SK-N-SH (cell line): ENCODE data around the gene COPZ1. TPM values are rescaled to one million over a fixed set of nuclear protein-coding genes. Genes with fewer than 3 reads are reported as not detected.

Experiments
- CTCF ChIA-PET: fragments of 300-600, 350-600 bp; formaldehyde crosslinking; extraction: SDS; loops from one replicate; lab custom pipeline; 2021; lab: Yijun Ruan, JAX
- POLR2A ChIA-PET: fragments of 350-600 bp; sonication (Branson Sonifier 250); formaldehyde crosslinking; extraction: SDS; loops from one replicate; lab custom pipeline; 2020; ENCODE audit warnings: antibody characterized with exemption, inconsistent platforms; lab: Yijun Ruan, JAX
- DNase-seq: peaks from one replicate; pipeline ENCODE4 v3.0.0; 2012
- H2AFZ ChIP-seq: fragments of 200-600 bp; sonication (generic); 2 replicates; pipeline ENCODE4 v1.8.1; 2016; ENCODE audit warnings: antibody characterized with exemption, mild to moderate bottlenecking, low read depth
- H3F3A ChIP-seq: fragments of 200-600 bp; sonication (generic); replicated peaks from 2 replicates; pipeline ENCODE3; 2016; ENCODE audit warnings: antibody characterized with exemption, mild to moderate bottlenecking; ENCODE audit not compliant: insufficient read depth
- H3K27ac ChIP-seq, 2 experiments: fragments of 200-500 bp in 1 of 2; fragments of 200-600 bp in 1 of 2; sonication (Bioruptor generic) in 1 of 2; sonication (generic), shearing (Covaris generic) in 1 of 2; 2 replicates each; pipeline versions ENCODE4 v1.5.1 to v1.6.1; 2014 to 2016; ENCODE audit warnings: low read depth in 2 of 2, inconsistent platforms in 1 of 2, low read length in 1 of 2, mild to moderate bottlenecking in 1 of 2, mixed read lengths in 1 of 2
- H3K27me3 ChIP-seq: fragments of 200-600 bp; sonication (generic), shearing (Covaris generic); 2 replicates; pipeline ENCODE4 v1.6.1; 2016; ENCODE audit warnings: mixed run types; ENCODE audit not compliant: insufficient read depth
- H3K36me3 ChIP-seq, 2 experiments: fragments of 200-500 bp in 1 of 2; fragments of 200-600 bp in 1 of 2; sonication (Bioruptor generic) in 1 of 2; sonication (generic) in 1 of 2; replicated peaks in 1 of 2; 2 replicates each; pipeline versions ENCODE3 to v1.5.1; 2014 to 2016; ENCODE audit warnings: low read length in 1 of 2, mild to moderate bottlenecking in 1 of 2; ENCODE audit not compliant: insufficient read depth in 2 of 2, control insufficient read depth in 1 of 2
- H3K4me1 ChIP-seq, 2 experiments: fragments of 200-500 bp in 1 of 2; fragments of 200-600 bp in 1 of 2; sonication (Bioruptor generic) in 1 of 2; sonication (generic), shearing (Covaris generic) in 1 of 2; 2 replicates each; pipeline versions ENCODE4 v1.5.1 to v1.6.1; 2014 to 2016; ENCODE audit warnings: low read depth in 1 of 2, low read length in 1 of 2, mixed run types in 1 of 2; ENCODE audit not compliant: insufficient read depth in 2 of 2, control insufficient read depth in 1 of 2
- H3K4me2 ChIP-seq: fragments of 200-600 bp; sonication (generic), shearing (Covaris generic); 2 replicates; pipeline ENCODE4 v1.6.1; 2017; ENCODE audit warnings: mixed run types
- H3K4me3 ChIP-seq, 2 experiments: fragments of 200-500 bp in 1 of 2; fragments of 200-600 bp in 1 of 2; sonication (Bioruptor generic) in 1 of 2; sonication (generic), shearing (Covaris generic) in 1 of 2; 2 replicates each; pipeline versions ENCODE4 v1.5.1 to v1.8.1; 2014 to 2016; ENCODE audit warnings: low read depth in 2 of 2, inconsistent platforms in 1 of 2, low read length in 1 of 2, mild to moderate bottlenecking in 1 of 2, mixed read lengths in 1 of 2, moderate library complexity in 1 of 2
- H3K79me2 ChIP-seq: fragments of 200-600 bp; sonication (generic); 2 replicates; pipeline ENCODE4 v1.8.1; 2017; ENCODE audit warnings: mild to moderate bottlenecking; ENCODE audit not compliant: insufficient read depth
- H3K9ac ChIP-seq: fragments of 200-600 bp; sonication (generic); 2 replicates; pipeline ENCODE4 v1.6.1; 2017; ENCODE audit warnings: mixed run types
- H3K9me2 ChIP-seq: fragments of 200-600 bp; sonication (generic); 2 replicates; pipeline ENCODE4 v1.6.1; 2017; ENCODE audit warnings: mixed run types
- H3K9me3 ChIP-seq: fragments of 200-600 bp; sonication (generic); 2 replicates; pipeline ENCODE4 v1.6.1; 2017; ENCODE audit warnings: mixed run types, mild to moderate bottlenecking, moderate library complexity
- H4K20me1 ChIP-seq: fragments of 200-600 bp; sonication (generic); 2 replicates; pipeline ENCODE4 v1.6.1; 2017; ENCODE audit warnings: mild to moderate bottlenecking, mixed run types; ENCODE audit not compliant: insufficient read depth
- ELF1 ChIP-seq: IDR thresholded peaks from 2 replicates; pipeline ENCODE4 v1.4.0; 2012
- EP300 ChIP-seq, 2 experiments: IDR thresholded peaks; 2 replicates each; pipeline versions ENCODE4 v1.4.0 to v1.6.1; 2012; ENCODE audit warnings: borderline replicate concordance in 1 of 2, low read depth in 1 of 2, low read length in 1 of 2
- EZH2phosphoT487 ChIP-seq: fragments of 200-600 bp; sonication (generic); IDR thresholded peaks from 2 replicates; pipeline ENCODE4 v1.6.1; 2017; ENCODE audit warnings: low read depth, mixed run types, mild to moderate bottlenecking, antibody characterized with exemption, moderate library complexity, borderline replicate concordance
- FOXJ3 ChIP-seq: sonication (generic); formaldehyde crosslinking; IDR thresholded peaks from 2 replicates; pipeline ENCODE4 v1.5.1; 2020; ENCODE audit warnings: mild to moderate bottlenecking, missing genetic modification reagents
- GATA2 ChIP-seq: sonication (generic); formaldehyde crosslinking; IDR thresholded peaks from 2 replicates; pipeline ENCODE4 v1.5.0; 2020; ENCODE audit warnings: mild to moderate bottlenecking, missing genetic modification reagents
- JUND ChIP-seq: IDR thresholded peaks from 2 replicates; pipeline ENCODE4 v1.4.0; 2012
- MEF2A ChIP-seq: IDR thresholded peaks from 2 replicates; pipeline ENCODE4 v1.4.0; 2012; ENCODE audit warnings: low read depth, borderline replicate concordance
- POLR2AphosphoS5 ChIP-seq: IDR thresholded peaks from 2 replicates; pipeline ENCODE4 v1.6.1; 2012; ENCODE audit warnings: low read depth, low read length
- RAD21 ChIP-seq: IDR thresholded peaks from 2 replicates; pipeline ENCODE4 v1.6.1; 2012; ENCODE audit warnings: mild to moderate bottlenecking, low read length
- SIN3A ChIP-seq: IDR thresholded peaks from 2 replicates; pipeline ENCODE4 v1.6.1; 2012; ENCODE audit warnings: low read depth, mild to moderate bottlenecking, low read length, moderate library complexity, borderline replicate concordance
- TCF12 ChIP-seq: IDR thresholded peaks from 2 replicates; pipeline ENCODE4 v1.4.0; 2012
- TEAD4 ChIP-seq: IDR thresholded peaks from 2 replicates; pipeline ENCODE4 v1.4.0; 2012; ENCODE audit warnings: mild to moderate bottlenecking, borderline replicate concordance; ENCODE audit not compliant: insufficient read depth
- YY1 ChIP-seq: IDR thresholded peaks from 2 replicates; pipeline ENCODE4 v1.4.0; 2012; ENCODE audit warnings: low read depth, mild to moderate bottlenecking
- WGBS: methylation state at CpG from one replicate; pipeline ENCODE4 v1.1.6; 2017; ENCODE audit warnings: low lambda C conversion rate; 5-methylcytosine and 5-hydroxymethylcytosine counted together
- polyA plus RNA-seq, 3 experiments: library from polyadenylated mRNA; depleted of rRNA; stranded (reverse); fragments of >200 nt; gene quantifications; 2 replicates each; pipeline ENCODE4 v1.2.3, GENCODE V29; 2012
- TF ChIP-seq, protein P1 (sequence below): IDR thresholded peaks from 2 replicates; pipeline ENCODE4 v1.4.0; 2012; ENCODE audit warnings: low read depth
- TF ChIP-seq, protein P2 (sequence below): IDR thresholded peaks from 2 replicates; pipeline ENCODE4 v1.4.0; 2012; ENCODE audit warnings: low read depth, borderline replicate concordance
- TF ChIP-seq, protein P3 (sequence below): IDR thresholded peaks from 2 replicates; pipeline ENCODE4; 2012
- TF ChIP-seq, protein P4 (sequence below): fragments of 200-600 bp; sonication (generic); IDR thresholded peaks from 2 replicates; pipeline ENCODE4 v1.6.1; 2017; ENCODE audit warnings: antibody characterized with exemption, mild to moderate bottlenecking, moderate library complexity

The COPZ1 gene
- polyA plus RNA-seq, 1 of the 3 experiments (the other 2 are of a cell fraction) = 111 TPM

DNA sequence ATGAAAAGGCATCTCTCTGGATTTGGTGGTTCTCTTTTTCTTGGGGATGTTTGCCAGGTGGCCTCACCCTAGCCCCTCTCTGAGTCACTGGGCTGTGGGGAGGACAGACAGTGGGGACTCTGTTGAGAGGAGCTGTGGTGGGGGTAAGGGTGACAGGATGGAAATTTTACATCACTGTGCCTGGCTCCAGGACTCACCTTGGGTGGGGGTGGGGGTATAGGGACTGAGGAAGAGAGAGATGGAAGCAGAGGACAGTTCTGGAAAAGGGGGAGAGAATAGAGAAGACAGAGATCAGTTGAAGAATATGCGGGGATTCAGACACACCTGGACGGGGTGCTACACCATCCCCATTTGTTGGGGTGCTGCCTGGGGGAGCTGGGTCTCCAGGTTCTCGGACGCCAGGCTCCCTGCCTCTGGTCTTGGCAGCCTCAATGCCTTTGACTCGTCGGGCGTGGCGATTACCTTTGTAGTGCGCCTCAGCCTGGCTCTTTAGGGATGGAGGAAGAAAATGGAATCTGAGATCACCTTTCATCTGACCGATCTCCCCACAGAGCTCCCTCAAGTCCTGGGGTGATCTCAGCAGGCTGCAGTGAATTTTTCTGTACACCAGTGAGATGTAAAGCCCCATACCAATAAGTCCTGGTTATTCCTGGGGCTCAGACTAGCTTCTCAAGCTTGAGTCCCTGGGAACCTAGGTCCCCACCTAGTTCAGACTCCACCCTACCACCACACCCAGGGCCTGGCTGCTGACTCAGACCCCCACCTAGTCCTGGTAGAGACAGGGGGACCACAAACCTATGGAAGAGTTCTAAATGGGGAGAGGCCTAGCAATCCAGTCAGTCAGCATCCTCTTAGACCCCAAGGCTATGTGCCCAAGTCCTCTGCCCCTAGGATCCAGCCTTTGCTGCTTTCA, 49.0 kb downstream of the COPZ1 start:
- Histone ChIP-seq H2AFZ (no peak overlapping the region), H3K27ac (no peak overlapping the region), H3K27me3 (no peaks in the 10 kb centered on the region), H3K9me3 (no peaks in the 10 kb centered on the region), H4K20me1 (no peaks in the 10 kb centered on the region), H3K4me1 (peaks cover 11 to 43% of the 10 kb centered on the region in 2 experiments; a peak in 2 of 4 replicates), H3K79me2 (no peaks in the 10 kb centered on the region), H3K9ac (no peak overlapping the region), H3K9me2 (no peaks in the 10 kb centered on the region), H3F3A (peaks cover 5% of the 10 kb centered on the region), H3K36me3 (no peaks in the 10 kb centered on the region), H3K4me2 (no peak overlapping the region), H3K4me3 (no peak overlapping the region)
- ChIA-PET POLR2A (no interaction called here), CTCF (interaction anchor here (0.6 to 2.0 kb wide), 7 partner anchors 26 to 1327 kb away, joined by 3 to 9 read pairs (median 3); partner anchors contain the start of genes HOXC10 and HOXC9)
- 91% methylated on average over 10 of the region's 10 CpGs for WGBS
- TF ChIP-seq, protein P1, sequence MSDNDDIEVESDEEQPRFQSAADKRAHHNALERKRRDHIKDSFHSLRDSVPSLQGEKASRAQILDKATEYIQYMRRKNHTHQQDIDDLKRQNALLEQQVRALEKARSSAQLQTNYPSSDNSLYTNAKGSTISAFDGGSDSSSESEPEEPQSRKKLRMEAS = no peak
- TF ChIP-seq, protein P2, sequence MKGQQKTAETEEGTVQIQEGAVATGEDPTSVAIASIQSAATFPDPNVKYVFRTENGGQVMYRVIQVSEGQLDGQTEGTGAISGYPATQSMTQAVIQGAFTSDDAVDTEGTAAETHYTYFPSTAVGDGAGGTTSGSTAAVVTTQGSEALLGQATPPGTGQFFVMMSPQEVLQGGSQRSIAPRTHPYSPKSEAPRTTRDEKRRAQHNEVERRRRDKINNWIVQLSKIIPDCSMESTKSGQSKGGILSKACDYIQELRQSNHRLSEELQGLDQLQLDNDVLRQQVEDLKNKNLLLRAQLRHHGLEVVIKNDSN = no peak
- TF ChIP-seq TCF12 = no peak
- no peak for TF ChIP-seq YY1
- no peak for TF ChIP-seq GATA2 (CRISPR knock-in tag)
- TF ChIP-seq, protein P3, sequence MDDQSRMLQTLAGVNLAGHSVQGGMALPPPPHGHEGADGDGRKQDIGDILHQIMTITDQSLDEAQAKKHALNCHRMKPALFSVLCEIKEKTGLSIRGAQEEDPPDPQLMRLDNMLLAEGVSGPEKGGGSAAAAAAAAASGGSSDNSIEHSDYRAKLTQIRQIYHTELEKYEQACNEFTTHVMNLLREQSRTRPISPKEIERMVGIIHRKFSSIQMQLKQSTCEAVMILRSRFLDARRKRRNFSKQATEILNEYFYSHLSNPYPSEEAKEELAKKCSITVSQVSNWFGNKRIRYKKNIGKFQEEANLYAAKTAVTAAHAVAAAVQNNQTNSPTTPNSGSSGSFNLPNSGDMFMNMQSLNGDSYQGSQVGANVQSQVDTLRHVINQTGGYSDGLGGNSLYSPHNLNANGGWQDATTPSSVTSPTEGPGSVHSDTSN = no peak
- no peak for TF ChIP-seq JUND
- TF ChIP-seq EP300 (IDR thresholded peaks at IDR 0.05; ENCODE audit: borderline replicate concordance in 1 of 2, low read depth in 1 of 2, low read length in 1 of 2) = no peak
- TF ChIP-seq RAD21 = no peak
- no peak for TF ChIP-seq EZH2phosphoT487
- no peak for TF ChIP-seq POLR2AphosphoS5
- TF ChIP-seq TEAD4 = no peak
- TF ChIP-seq MEF2A = no peak
- TF ChIP-seq, protein P4, sequence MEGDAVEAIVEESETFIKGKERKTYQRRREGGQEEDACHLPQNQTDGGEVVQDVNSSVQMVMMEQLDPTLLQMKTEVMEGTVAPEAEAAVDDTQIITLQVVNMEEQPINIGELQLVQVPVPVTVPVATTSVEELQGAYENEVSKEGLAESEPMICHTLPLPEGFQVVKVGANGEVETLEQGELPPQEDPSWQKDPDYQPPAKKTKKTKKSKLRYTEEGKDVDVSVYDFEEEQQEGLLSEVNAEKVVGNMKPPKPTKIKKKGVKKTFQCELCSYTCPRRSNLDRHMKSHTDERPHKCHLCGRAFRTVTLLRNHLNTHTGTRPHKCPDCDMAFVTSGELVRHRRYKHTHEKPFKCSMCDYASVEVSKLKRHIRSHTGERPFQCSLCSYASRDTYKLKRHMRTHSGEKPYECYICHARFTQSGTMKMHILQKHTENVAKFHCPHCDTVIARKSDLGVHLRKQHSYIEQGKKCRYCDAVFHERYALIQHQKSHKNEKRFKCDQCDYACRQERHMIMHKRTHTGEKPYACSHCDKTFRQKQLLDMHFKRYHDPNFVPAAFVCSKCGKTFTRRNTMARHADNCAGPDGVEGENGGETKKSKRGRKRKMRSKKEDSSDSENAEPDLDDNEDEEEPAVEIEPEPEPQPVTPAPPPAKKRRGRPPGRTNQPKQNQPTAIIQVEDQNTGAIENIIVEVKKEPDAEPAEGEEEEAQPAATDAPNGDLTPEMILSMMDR = no peak
- TF ChIP-seq SIN3A = no peak
- TF ChIP-seq ELF1 = no peak
- TF ChIP-seq FOXJ3 (CRISPR knock-in tag) = no peak
- DNase-seq = no peak
